NCI-H526 treated with DMSO at 0.1 percent for 48 hours (cell line): ENCODE data around the gene ESYT2.

Experiments used
- DNase-seq: peaks from one replicate; lab custom pipeline; 2025; lab: John Stamatoyannopoulos, UW

Gene ESYT2

GRCh38 chr7:158766570-158767281 is 62.6 kb downstream of the ESYT2 start:
- no peak for DNase-seq

GRCh38 chr7:158765020-158765419 is 64.3 kb downstream of the ESYT2 start:
- DNase-seq = no peak

GRCh38 chr7:158763454-158764033 is 65.8 kb downstream of the ESYT2 start:
- no peak for DNase-seq

GRCh38 chr7:158761945-158762344 is 67.4 kb downstream of the ESYT2 start:
- DNase-seq = no peak

- DNase-seq = no peak
These were observed 68.4 kb downstream of the ESYT2 start for GRCh38 chr7:158760936-158761335.

- DNase-seq = no peak
These were observed 68.9 kb downstream of the ESYT2 start for GRCh38 chr7:158760445-158760764.

GRCh38 chr7:158759749-158760444 is 69.4 kb downstream of the ESYT2 start:
- DNase-seq = no peak

GRCh38 chr7:158759245-158759614 is 70.1 kb downstream of the ESYT2 start:
- DNase-seq = no peak

- no peak for DNase-seq
These were observed 70.6 kb downstream of the ESYT2 start for GRCh38 chr7:158758586-158759244.

- no peak for DNase-seq
These were observed 71.8 kb downstream of the ESYT2 start for GRCh38 chr7:158757404-158757989.

- DNase-seq = no peak
These were observed 74.4 kb downstream of the ESYT2 start for GRCh38 chr7:158754746-158755444.

- DNase-seq = no peak
These were observed 75.4 kb downstream of the ESYT2 start for GRCh38 chr7:158753900-158754299.

GRCh38 chr7:158751751-158752150 is 77.6 kb downstream of the ESYT2 start:
- DNase-seq = no peak

- DNase-seq = no peak
These were observed 78.1 kb downstream of the ESYT2 start for GRCh38 chr7:158751199-158751598.

GRCh38 chr7:158750702-158751101 is 78.6 kb downstream of the ESYT2 start:
- DNase-seq = no peak

GRCh38 chr7:158749396-158749795 is 79.9 kb downstream of the ESYT2 start:
- no peak for DNase-seq

- DNase-seq = no peak
These were observed 81.0 kb downstream of the ESYT2 start for GRCh38 chr7:158748335-158748734.

- DNase-seq = no peak
These were observed 81.9 kb downstream of the ESYT2 start for GRCh38 chr7:158747408-158747807.

GRCh38 chr7:158746957-158747356 is 82.4 kb downstream of the ESYT2 start:
- no peak for DNase-seq

- DNase-seq = no peak
These were observed 84.1 kb downstream of the ESYT2 start for GRCh38 chr7:158745057-158745715.

GRCh38 chr7:158744070-158744469 is 85.2 kb downstream of the ESYT2 start:
- no peak for DNase-seq
